Right lobe of liver (tissue), 6 donors: ENCODE measurements around the gene SMIM41. TPM values are rescaled to one million over a fixed set of nuclear protein-coding genes. Genes with fewer than 3 reads are reported as not detected.

Experiments
- ATAC-seq, 4 donors: fragments of 200-7000 bp; cut with Tn5 transposase; one replicate each; pipeline ENCODE4 v1.9.1; 2020; ENCODE audit warnings: mild to moderate bottlenecking in 4 of 4, moderate library complexity in 4 of 4
- DNase-seq, 3 donors: peaks; one replicate each; pipeline ENCODE4 v3.0.0-alpha.2; 2020
- H3K27ac ChIP-seq, 3 donors: fragments of 200-600 bp; one replicate each; pipeline ENCODE4 v1.8.0; 2022
- H3K27me3 ChIP-seq, 2 donors: fragments of 200-600 bp; one replicate each; pipeline ENCODE4 v1.8.0; 2022
- H3K36me3 ChIP-seq, 4 donors: fragments of 200-600 bp; sonication (generic) in 1 of 4; one replicate each; pipeline versions ENCODE4 v1.5.1 to v1.8.0; 2017 to 2022; ENCODE audit warnings: control low read depth in 1 of 4
- H3K4me1 ChIP-seq, 4 donors: fragments of 200-600 bp; sonication (generic) in 1 of 4; one replicate each; pipeline versions ENCODE4 v1.5.1 to v1.8.0; 2017 to 2022; ENCODE audit warnings: control low read depth in 1 of 4
- H3K4me3 ChIP-seq, 3 donors: fragments of 200-600 bp; one replicate each; pipeline ENCODE4 v1.8.0; 2022
- H3K9me3 ChIP-seq, 4 donors: fragments of 200-600 bp; sonication (generic) in 1 of 4; one replicate each; pipeline versions ENCODE4 v1.5.1 to v1.8.0; 2017 to 2022; ENCODE audit warnings: control low read depth in 1 of 4
- CTCF ChIP-seq, 4 donors: fragments of 200-600 bp in 3 of 4; fragments of 450-650 bp in 1 of 4; IDR thresholded peaks; one replicate each; pipeline versions ENCODE4 v1.5.1 to v1.8.0; 2016 to 2022; ENCODE audit warnings: antibody characterized with exemption in 4 of 4, mild to moderate bottlenecking in 2 of 4
- POLR2A ChIP-seq: fragments of 450-650 bp; IDR thresholded peaks from one replicate; pipeline ENCODE4 v1.6.1; 2017; ENCODE audit warnings: antibody characterized with exemption, mild to moderate bottlenecking
- WGBS: methylation state at CpG from one replicate; pipeline ENCODE4 v1.1.6; 2018; ENCODE audit warnings: low coverage, low lambda C conversion rate; ENCODE audit not compliant: insufficient coverage; ENCODE audit errors: missing lambda C conversion rate; 5-methylcytosine and 5-hydroxymethylcytosine counted together
- intact Hi-C, 2 donors: fragments of 100-400 bp; cut with DNase I; formaldehyde crosslinking; loops; one replicate each; pipeline versions ENCODE4 v1.11.2 to v1.14.1; 2022
- total RNA-seq, 6 experiments: library from RNA; depleted of rRNA in 2 of 6; stranded (reverse); fragments of >200 nt in 2 of 6; fragmentation: NEBNext Ultra II Directional in 3 of 6; extraction: Animal tissue kit (Norgen Biotek cat#: 25700) in 3 of 6; gene quantifications; one replicate each; pipeline versions ENCODE4 v1.1.0 to v1.2.4, GENCODE V29; 2016 to 2023
- donor health status: DM: no; HTN: yes; CAD: no.
- donor health status: DM: no; HTN: no; CAD: no.
- donor health status: DM: no; HTN: no; CAD: no.
- donor health status: DM: no; HTN: yes; CAD: no.
- donor health status: DM: no; HTN: yes; CAD: no.

The SMIM41 gene
- total RNA-seq, 6 experiments from 2014 or later, result not detected

DNA sequence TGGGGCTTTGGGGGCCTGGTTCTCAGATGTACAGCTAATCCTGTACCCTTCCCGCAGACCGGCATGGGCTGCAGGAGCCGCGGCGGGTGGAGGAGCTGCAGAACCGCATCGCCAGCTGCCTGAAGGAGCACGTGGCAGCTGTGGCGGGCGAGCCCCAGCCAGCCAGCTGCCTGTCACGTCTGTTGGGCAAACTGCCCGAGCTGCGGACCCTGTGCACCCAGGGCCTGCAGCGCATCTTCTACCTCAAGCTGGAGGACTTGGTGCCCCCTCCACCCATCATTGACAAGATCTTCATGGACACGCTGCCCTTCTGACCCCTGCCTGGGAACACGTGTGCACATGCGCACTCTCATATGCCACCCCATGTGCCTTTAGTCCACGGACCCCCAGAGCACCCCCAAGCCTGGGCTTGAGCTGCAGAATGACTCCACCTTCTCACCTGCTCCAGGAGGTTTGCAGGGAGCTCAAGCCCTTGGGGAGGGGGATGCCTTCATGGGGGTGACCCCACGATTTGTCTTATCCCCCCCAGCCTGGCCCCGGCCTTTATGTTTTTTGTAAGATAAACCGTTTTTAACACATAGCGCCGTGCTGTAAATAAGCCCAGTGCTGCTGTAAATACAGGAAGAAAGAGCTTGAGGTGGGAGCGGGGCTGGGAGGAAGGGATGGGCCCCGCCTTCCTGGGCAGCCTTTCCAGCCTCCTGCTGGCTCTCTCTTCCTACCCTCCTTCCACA is 20.7 kb upstream of the SMIM41 start:
- no peak overlapping the region for H3K27ac ChIP-seq
- H3K27me3 ChIP-seq, result no peaks in the 10 kb centered on the region
- no peak for ATAC-seq
- H3K36me3 ChIP-seq, result no peaks in the 10 kb centered on the region
- TF ChIP-seq CTCF (IDR thresholded peaks at IDR 0.05) (no peak), POLR2A (peak; percentile 15)
- 69% methylated on average over 10 of the region's 25 CpGs for WGBS
- intact Hi-C loops, result no loop called here
- no peaks in the 10 kb centered on the region for H3K4me1 ChIP-seq
- H3K4me3 ChIP-seq, result no peak overlapping the region
- H3K9me3 ChIP-seq, result no peaks in the 10 kb centered on the region
- no peak for DNase-seq

DNA sequence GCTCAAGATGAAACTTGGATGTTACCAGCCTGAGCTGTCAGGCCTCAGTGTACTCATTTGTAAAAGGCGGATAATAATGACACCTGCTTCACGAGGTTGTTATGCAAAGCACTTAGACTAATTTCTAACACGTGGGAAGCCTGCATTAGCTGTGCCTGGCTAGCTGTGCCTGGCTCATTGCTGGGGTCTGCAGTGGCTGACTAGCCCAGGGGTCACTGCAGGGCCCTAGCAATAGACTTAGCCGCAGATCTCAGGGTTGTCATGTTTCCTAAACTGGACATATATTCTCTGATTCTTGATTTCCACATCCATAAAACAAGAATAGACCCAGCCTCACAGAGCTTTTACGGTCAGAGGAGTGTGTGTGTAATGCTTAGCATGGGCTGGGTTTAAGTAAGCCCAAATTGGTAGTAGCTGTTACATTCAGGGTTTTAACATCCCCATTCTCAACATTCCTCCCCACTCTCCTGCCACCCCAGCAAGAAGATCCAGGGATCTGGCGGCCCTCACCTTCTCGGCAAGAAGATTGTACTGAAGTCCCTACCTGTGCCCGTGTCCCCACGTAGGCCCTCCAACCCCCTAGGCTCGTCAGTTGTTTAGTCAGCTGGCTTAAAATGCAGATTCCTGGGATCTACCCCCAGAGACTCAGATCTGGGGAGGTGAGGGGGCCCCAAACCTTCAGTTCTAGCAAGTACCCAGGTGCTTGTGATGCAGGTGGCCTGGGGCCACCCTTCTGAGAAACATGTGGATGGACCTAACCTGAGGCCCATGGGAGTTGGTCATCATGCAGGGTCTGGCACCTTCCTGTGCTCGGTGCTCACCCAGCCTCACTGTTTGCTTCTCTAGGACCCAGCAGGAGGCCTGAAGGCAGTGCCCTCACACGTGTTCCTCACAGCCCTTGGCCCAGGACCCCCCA is 19.7 kb upstream of the SMIM41 start:
- Histone ChIP-seq H3K9me3 (no peaks in the 10 kb centered on the region), H3K27me3 (no peaks in the 10 kb centered on the region), H3K4me1 (no peaks in the 10 kb centered on the region), H3K27ac (no peak overlapping the region), H3K4me3 (no peak overlapping the region), H3K36me3 (no peaks in the 10 kb centered on the region)
- DNase-seq, result no peak
- intact Hi-C loops, result no loop called here
- ATAC-seq, result peak in 1 of 4 donors; percentile 4
- WGBS, result 79% methylated on average over 9 of the region's 12 CpGs
- peak; percentile 12 for TF ChIP-seq POLR2A
- no peak for TF ChIP-seq CTCF (IDR thresholded peaks at IDR 0.05)

- 35% methylated on average over 3 of the region's 14 CpGs for WGBS
- ATAC-seq, result no peak
These were observed 18.9 kb upstream of the SMIM41 start for GRCh38 chr12:52060498-52061177.

More at GRCh38 chr12:52060498-52061177, 18.9 kb upstream of the SMIM41 start:
- no peaks in the 10 kb centered on the region for H3K4me1 ChIP-seq
- no peaks in the 10 kb centered on the region for H3K9me3 ChIP-seq
- intact Hi-C loops, result no loop called here
- no peaks in the 10 kb centered on the region for H3K36me3 ChIP-seq
- no peak overlapping the region for H3K4me3 ChIP-seq
- H3K27me3 ChIP-seq, result no peaks in the 10 kb centered on the region
- TF ChIP-seq POLR2A (no peak), CTCF (IDR thresholded peaks at IDR 0.05) (no peak)
- DNase-seq, result no peak
- H3K27ac ChIP-seq, result no peak overlapping the region
